Ecto neural progenitor cell (in vitro differentiated cells): Measurements from ENCODE around the gene UCHL1.

Experiments used
- DNase-seq: peaks from one replicate; pipeline ENCODE4 v3.0.0-alpha.2; 2018; ENCODE audit warnings: low spot score

UCHL1 gene

GRCh38 chr4:41256740-41257256, at the start of gene UCHL1:
TSS of gene UCHL1 (plus strand) at chr4:41256928. CDS start at chr4:41256977, 49 bp downstream.
- DNase-seq: peak; percentile 94

GRCh38 chr4:41207291-41207831, 49.4 kb upstream of the UCHL1 start:
- DNase-seq: no peak

DNA sequence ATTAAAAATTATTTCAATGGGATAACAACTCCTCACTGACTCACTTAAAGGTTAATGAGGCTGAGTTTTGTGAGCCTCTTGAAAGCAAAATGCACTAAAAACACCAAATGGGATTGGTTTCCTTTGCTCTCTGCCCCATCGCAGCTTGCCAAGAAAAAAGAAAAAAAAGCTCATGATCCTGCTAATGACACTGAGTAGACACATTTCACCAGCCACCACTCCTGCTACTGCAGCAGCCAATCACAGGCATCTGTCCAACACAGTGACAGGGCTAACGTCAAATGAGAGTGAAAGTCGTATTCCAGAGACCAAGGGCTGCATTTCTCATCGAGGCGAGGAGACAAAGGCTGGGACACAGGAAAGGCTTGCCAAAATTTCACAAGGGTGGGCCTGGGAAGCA, 47.5 kb upstream of the UCHL1 start:
- no peak for DNase-seq

DNA sequence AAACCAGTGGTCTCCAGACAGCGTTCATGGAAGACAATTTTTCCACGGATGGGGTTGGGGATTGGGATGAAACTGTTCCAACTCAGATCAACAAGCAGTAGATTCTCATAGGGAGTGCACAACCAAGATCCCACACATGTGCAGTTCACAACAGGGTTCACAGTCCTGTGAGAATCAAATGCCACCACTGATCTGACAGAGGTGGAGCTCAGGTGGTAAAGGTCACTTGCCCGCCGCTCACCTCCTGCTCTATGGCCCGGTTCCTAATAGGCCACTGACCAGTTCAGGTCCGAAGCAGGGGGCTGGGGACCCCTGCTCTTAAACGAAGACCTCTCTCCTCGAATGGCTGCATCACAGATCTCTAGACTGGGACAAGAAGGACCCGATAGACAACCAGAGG, 46.8 kb upstream of the UCHL1 start:
- DNase-seq: no peak

- no peak for DNase-seq
Measured at GRCh38 chr4:41211951-41212615, 44.6 kb upstream of the UCHL1 start.

DNA sequence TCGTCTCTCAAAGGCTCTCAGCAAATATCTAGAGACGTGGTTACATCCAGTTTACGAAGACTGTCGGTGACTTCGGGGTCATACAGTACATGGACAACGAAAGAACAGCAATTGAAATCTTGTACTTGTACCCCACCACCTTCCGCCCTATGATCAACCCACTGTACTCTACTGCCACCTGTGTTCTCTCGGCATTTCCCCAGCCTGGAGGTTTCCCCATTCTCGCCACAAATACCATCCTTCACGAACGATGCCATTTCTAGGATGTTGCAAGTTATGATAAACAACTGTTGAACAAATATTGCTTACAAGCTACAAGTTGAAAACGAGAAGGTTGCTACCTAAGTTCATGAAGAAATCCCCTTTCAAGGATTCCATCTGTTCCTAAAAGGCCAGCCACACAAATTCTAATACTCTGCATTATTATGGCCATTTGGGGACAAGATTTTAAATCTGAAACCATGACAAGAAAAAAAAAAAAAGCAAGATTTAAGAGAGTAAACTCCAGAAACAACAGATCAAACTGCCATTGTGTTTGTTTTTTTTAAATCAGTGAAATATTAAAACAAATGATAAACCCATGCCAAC, 44.0 kb upstream of the UCHL1 start:
- DNase-seq: no peak

GRCh38 chr4:41213625-41214135, 43.0 kb upstream of the UCHL1 start:
- DNase-seq: no peak

DNA sequence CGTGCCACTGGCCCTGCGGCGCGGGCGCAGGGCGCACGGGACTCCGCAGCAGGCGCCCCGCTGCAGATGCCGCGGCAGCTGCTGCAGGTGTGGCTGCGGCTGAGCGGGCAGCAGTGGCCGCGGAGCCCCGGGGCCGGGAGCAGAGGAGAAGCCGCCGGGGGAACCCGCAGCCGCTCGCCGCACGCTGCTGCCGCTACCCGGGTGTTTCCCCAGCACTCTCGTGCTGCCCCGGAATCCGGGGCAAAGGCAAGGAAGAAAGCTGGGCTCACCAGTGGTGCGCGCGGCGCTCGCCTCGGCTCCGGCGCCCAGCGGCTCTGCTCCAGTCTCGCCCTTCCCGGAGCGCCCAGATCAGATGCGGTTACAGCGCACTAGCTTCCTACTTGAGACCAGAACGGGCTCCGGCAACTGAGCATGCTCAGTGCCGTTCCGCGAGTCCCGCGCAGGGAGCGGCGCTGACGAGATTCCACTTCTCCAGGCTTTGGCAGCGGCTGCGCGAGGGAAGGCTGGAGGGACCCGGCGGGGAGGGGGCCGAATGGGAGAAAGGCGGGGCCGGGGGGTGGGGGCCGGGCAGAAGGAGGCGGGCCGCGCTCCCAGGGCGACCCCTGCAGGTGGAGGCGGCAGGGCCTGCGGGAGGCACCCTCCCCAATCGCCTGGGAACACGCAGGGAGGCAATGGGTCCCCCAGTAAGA, 42.4 kb upstream of the UCHL1 start, which contains the start of gene APBB2:
TSS of gene APBB2 (minus strand) at position 407 of the 689 bp plus-strand sequence. CDS start 181,288 bp downstream, outside the sequence.
- peak; percentile 97 for DNase-seq

GRCh38 chr4:41214825-41215146, 41.9 kb upstream of the UCHL1 start:
- no peak for DNase-seq

DNA sequence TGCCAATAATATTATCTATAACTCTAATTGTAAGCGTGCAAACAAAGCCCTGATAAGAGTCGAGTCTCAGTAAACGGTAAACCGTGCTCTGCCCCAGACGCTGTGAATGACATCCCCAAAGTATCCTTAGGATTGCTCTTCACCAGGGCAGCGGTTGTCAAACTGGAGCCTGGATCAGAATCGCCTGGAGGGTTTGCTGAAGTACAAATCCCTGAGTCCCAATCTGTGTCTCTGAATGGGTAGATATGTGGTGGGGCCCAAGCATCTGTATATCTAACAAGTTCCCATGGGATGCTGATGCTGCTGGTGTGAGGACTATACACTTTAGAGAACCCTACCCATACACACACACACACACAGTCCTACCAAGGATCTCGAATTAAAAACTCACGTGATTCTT, 41.6 kb upstream of the UCHL1 start:
- DNase-seq: no peak

GRCh38 chr4:41215969-41216293, 40.8 kb upstream of the UCHL1 start:
- no peak for DNase-seq

DNA sequence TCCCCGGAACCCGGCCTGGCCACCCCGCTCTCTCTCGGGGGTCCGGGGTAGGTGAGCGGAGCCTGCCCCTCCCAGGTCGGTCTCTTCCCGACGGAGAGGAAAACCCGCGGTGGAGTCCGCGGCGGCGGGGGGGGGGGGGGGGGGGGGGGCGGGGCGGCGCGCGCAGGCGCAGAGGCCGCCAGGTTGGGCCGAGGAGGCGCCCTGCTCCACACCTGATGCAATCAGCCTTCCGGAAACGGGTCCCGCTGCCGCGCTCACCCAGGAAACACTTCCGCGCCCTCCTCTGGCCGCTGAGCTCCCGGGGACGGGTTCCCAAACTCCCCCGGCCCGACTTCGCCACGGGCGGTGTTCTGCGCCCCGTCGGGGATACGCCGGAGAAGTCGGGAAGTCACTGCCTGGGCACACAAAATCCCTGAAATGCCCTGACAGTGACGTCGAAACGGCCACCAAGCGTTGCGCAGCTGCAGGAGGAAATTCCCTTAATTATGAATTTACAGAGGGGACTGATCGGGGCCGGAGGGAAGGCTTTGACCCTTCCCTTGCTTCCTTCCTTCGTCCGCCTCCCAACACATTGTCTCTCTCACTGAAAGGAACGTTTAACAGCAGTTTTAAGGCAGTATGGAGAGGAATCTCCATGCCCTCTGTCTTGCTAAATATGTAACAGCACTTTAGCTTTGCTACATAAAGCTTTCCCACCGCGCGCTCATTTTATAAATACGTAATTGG, 40.3 kb upstream of the UCHL1 start:
- peak; percentile 92 for DNase-seq

DNA sequence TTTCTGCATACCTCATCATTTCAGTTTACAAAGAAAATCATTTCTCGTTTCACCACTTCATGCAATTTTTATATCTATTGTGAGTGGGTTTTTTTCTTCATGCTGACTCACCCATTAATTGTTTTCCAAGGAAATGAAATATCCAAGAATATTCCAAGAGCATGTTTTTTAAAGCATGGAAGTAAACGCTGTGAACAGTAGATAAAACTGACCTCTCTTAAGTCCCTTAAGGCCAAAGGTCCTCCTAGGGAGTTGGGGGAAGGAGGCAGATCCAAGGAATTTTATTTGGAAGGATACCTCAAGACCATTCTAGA, 39.8 kb upstream of the UCHL1 start:
- no peak for DNase-seq

- no peak for DNase-seq
Measured at GRCh38 chr4:41217374-41217773, 39.4 kb upstream of the UCHL1 start.

- DNase-seq: no peak
Measured at GRCh38 chr4:41218703-41219102, 38.0 kb upstream of the UCHL1 start.

- DNase-seq: no peak
Measured at GRCh38 chr4:41219421-41219950, 37.2 kb upstream of the UCHL1 start.

DNA sequence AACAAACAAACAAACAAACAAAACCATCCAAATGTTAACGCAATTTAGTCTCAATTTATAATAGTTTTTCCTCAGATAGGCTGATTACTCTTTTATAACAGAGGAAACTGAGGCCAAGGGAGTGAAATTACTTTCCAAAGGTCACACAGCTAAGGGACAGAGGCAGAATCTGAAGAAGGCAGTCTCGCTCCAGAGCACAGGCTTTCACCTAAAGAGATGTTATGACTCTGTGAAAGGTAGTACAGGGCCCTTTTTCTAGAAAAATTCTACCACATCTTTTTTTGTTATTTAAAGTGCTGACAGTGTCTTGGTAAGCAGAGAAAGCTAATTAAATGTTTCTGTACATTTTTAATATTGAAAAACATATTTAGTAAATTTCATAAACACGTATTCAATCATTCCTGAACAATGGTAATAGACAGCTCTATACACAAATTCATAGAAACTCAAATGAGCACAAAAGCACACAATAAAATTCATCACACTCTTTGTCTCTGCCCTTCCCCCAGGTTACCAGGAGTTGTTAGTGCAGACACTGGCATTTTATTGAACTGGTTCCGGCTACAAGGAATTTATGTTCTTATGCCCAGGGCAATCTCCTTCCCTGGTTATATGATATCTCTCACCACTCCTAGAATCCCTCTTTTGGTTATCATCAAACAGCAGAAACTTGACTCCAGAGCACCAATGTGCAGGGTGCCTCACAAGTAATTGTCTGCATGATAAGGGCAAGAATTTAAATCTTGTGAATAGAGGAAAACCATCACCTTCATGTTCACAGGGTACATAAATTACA, 34.7 kb upstream of the UCHL1 start:
- DNase-seq: no peak

DNA sequence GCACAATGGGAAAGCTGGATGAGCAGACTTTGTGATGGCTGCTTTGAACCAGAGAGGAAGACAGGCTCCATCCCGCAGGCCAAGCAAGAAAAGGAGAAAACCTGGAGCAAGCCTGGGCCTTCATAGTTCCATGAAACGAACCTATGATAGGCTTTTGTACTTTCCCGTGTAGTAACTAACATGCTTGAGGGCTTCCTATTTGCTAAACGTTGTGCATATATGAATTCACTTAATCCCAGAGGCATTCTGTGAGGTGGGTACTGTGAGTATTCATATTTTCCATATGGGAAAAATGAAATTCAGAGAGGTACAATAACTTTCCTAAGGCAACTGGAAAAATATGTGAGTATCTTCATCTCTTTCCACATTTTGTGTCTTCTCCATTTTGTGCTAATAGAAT, 28.8 kb upstream of the UCHL1 start:
- no peak for DNase-seq

DNA sequence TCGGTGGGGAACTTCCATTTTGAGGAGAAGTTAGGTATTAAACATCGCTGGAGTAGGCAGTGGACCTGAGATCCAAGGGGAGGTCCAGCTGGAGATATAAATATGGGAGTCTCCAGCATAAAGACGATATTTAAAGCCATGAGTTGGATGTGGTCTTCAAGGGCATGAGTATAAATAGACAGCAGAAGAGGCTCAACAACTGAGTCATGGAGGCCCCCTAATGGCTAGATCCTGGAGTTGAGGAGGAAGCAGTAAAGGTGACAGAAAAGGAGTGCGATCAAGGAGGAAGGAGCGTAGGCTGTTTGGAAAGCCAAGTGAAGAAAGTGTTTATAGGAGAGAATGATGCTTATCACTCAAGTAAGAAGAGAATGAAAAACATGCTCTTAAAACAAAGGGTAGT, 24.3 kb upstream of the UCHL1 start:
- DNase-seq: no peak

- DNase-seq: no peak
Measured at GRCh38 chr4:41232856-41233255, 23.9 kb upstream of the UCHL1 start.

GRCh38 chr4:41236032-41236431, 20.7 kb upstream of the UCHL1 start:
- DNase-seq: no peak
